Measurements from ENCODE around the gene SMARCD2. TPM values are rescaled to one million over a fixed set of nuclear protein-coding genes. Genes with fewer than 3 reads are reported as not detected.
"Not testable (repeated sequence)": the region's sequence is repeated elsewhere in the genome, so short reads cannot be mapped to it uniquely, and the experiment has no call there.

SMARCD2 gene
- total RNA-seq, 1 donor from 2014 or later = 73.9 TPM

- no peak for ATAC-seq
- no peak for DNase-seq (ENCODE audit: low spot score)
Observed at GRCh38 chr17:63816123-63816522, 26.4 kb downstream of the SMARCD2 start.

GRCh38 chr17:63809970-63810369, 32.5 kb downstream of the SMARCD2 start:
- ATAC-seq (no peak), DNase-seq (ENCODE audit: low spot score) (no peak)

- DNase-seq (ENCODE audit: low spot score) (no peak), ATAC-seq (no peak)
Observed at GRCh38 chr17:63805591-63805990, 36.9 kb downstream of the SMARCD2 start.

- ATAC-seq (no peak), DNase-seq (ENCODE audit: low spot score) (no peak)
Observed at GRCh38 chr17:63804328-63804727, 38.2 kb downstream of the SMARCD2 start.

- no peak for DNase-seq (ENCODE audit: low spot score)
Observed at GRCh38 chr17:63800783-63801182, 41.7 kb downstream of the SMARCD2 start.

GRCh38 chr17:63798572-63799106, 43.8 kb downstream of the SMARCD2 start:
- DNase-seq (ENCODE audit: low spot score) (no peak), ATAC-seq (no peak)

More at GRCh38 chr17:63800783-63801182, 41.7 kb downstream of the SMARCD2 start:
- ATAC-seq = no peak

- DNase-seq (ENCODE audit: low spot score); ATAC-seq: not testable (repeated sequence)
Observed at GRCh38 chr17:63796375-63796774, 46.1 kb downstream of the SMARCD2 start.

GRCh38 chr17:63792055-63792729, 50.3 kb downstream of the SMARCD2 start:
- DNase-seq (ENCODE audit: low spot score) (no peak), ATAC-seq (no peak)

- ATAC-seq (no peak), DNase-seq (ENCODE audit: low spot score) (no peak)
Observed at GRCh38 chr17:63790057-63790456, 52.4 kb downstream of the SMARCD2 start.

GRCh38 chr17:63786971-63787711, 55.3 kb downstream of the SMARCD2 start:
- ATAC-seq (no peak), DNase-seq (ENCODE audit: low spot score) (no peak)

GRCh38 chr17:63786117-63786516, 56.4 kb downstream of the SMARCD2 start:
- ATAC-seq = no peak
- no peak for DNase-seq (ENCODE audit: low spot score)

GRCh38 chr17:63785556-63785955, 56.9 kb downstream of the SMARCD2 start:
- DNase-seq (ENCODE audit: low spot score) = no peak
- no peak for ATAC-seq

- no peak for DNase-seq (ENCODE audit: low spot score)
- ATAC-seq = no peak
Observed at GRCh38 chr17:63783522-63783921, 59.0 kb downstream of the SMARCD2 start.

Other genes starting within 250 kb of the SMARCD2 start
- 47.9 TPM for gene TACO1, start 241.8 kb downstream of the SMARCD2 start, total RNA-seq
- gene MAP3K3, start 220.3 kb downstream of the SMARCD2 start, total RNA-seq = 11.6 TPM
- 5.8 TPM for gene LIMD2, start 142.6 kb downstream of the SMARCD2 start, total RNA-seq
- 13.4 TPM for gene STRADA, start 100.9 kb downstream of the SMARCD2 start, total RNA-seq
- gene CCDC47, start 69.1 kb downstream of the SMARCD2 start, total RNA-seq = 65.2 TPM
- gene DDX42, start 68.5 kb downstream of the SMARCD2 start, total RNA-seq = 33.6 TPM
- 67.0 TPM for gene PSMC5, start 15.3 kb downstream of the SMARCD2 start, total RNA-seq
- gene FTSJ3, start 15.0 kb downstream of the SMARCD2 start, total RNA-seq = 16.3 TPM
- not detected for gene CSH2, start 31.0 kb upstream of the SMARCD2 start, total RNA-seq
- not detected for gene GH2, start 39.3 kb upstream of the SMARCD2 start, total RNA-seq
- not detected for gene CSH1, start 53.9 kb upstream of the SMARCD2 start, total RNA-seq
- gene CSHL1, start 68.6 kb upstream of the SMARCD2 start, total RNA-seq = not detected
- gene GH1, start 76.2 kb upstream of the SMARCD2 start, total RNA-seq = not detected
- gene CD79B, start 89.6 kb upstream of the SMARCD2 start, total RNA-seq = 0.81 TPM
- 0.10 TPM for gene SCN4A, start 130.2 kb upstream of the SMARCD2 start, total RNA-seq
- 0.18 TPM for gene PRR29, start 155.7 kb upstream of the SMARCD2 start, total RNA-seq
- gene ICAM2, start 177.9 kb upstream of the SMARCD2 start, total RNA-seq = 5.3 TPM